ENCODE data around the gene BTBD2.
A peak's percentile ranks its signal among the peaks of the same experiment; 100 is the strongest.

BTBD2 gene

DNA sequence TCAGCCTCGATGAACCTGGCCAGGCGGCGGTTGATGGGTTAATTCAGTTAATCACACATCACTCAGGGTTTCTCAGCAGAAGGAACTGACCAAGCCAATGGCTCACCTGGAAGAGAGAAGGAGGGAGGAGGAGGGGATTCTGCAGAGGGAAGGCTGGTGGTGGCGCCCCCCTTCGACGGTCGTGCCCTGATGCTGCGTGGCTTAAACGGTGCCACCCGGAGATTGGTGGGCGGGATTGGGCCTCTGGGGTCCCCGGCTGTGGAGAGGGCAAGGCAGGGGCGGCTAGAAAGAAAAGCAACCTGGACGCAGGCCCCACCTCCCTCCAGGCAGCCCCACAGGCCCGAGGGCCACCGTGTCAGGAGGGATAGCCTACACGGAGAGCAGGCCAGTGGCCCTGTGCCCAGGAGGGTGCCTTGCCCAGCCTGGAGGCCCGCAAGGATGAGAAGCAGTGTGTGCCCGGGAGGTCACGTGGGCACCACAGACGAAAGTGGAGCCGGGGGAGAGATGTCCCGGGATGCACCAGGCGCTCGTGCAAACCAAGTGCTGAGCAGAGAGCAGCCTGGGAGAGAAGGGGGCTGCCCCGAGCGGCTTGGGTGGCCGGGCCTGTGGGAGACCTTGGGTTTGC lies 58.5 kb downstream of the BTBD2 start:
- no peak for DNase-seq

DNA sequence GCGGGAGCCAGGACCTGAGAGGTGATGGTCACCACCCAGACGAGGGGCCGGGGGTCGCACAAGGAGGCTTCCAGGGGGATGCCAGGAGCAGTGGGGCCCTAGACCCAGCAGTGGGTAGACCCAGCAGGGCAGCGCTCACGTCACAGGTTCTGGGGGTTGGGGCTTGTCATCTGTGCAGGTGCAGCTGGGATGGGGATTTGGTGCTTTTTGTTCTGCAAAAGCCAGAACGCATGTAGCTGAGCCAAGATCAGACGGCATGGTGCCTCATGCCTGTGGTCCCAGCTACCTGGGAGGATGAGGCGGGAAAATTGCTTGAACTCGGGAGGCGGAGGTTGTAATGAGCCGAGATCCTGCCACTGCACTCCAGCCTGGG lies 59.4 kb downstream of the BTBD2 start:
- DNase-seq = no peak

DNA sequence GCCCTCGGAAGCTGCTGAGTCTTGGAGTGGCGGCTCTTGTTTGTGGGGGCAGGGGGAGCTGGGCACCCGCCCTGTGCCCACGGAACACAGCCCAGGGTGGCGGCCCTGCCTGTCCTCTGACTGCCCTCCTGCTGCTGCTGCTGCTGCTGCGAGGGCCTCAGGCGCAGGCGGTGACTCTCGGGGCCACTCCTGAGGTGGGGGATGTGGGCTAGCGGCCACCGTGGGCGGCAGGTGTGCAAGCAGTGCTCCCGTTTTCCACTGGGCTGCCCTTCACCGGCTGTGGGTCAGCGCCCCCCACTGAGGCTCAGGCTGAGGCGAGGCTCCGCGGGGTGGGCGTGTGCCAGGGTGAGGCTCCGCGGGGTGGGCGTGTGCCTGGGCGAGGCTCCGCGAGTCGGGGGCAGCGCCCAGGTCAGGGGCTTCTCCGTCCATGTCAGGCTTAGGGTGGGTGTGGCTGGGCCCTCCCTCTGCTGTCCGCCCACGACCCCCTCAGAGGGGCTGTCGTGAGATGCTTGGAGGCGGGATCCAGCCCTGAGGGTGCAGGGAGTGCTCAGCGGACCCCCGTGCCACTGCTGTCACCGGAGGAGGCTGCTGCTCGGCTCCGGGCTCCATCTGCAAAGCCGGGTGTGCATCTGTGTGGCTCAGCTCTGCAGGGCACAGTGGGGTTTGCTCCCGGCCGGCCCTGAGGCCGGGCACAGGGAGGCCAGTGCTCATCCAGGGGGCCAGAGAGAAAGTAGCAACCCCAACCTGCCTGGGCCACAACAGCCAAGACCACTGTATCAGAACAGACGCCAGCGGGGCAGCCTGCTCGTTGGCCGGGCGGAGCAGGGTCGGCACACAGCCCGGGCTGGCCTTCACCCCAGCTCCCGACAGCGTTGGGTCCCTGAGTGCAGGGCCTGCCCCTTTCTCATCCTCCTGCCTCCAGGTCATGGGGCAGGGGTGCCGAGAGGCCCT lies 60.1 kb downstream of the BTBD2 start:
- no peak for DNase-seq

DNA sequence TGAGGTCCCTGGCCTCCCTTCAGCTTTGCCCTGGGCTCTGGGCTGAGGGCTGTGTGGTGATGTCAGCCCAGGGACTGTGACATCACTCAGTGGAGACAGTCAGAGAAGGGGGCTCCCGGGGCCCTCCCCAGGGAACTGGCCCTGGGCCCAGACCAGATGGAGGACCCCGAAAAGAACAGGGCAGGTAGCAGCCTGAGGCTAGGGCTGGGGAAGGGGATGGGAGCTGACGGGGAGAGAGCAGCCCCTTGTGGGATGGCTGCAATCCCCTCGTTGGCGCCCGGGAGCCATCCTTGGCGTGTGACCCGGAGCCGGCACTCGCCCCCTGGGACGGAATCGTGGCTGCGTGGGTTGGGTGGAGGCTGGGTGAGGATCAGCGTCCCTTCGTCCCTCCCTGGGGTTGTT lies 61.0 kb downstream of the BTBD2 start:
- DNase-seq = no peak

DNA sequence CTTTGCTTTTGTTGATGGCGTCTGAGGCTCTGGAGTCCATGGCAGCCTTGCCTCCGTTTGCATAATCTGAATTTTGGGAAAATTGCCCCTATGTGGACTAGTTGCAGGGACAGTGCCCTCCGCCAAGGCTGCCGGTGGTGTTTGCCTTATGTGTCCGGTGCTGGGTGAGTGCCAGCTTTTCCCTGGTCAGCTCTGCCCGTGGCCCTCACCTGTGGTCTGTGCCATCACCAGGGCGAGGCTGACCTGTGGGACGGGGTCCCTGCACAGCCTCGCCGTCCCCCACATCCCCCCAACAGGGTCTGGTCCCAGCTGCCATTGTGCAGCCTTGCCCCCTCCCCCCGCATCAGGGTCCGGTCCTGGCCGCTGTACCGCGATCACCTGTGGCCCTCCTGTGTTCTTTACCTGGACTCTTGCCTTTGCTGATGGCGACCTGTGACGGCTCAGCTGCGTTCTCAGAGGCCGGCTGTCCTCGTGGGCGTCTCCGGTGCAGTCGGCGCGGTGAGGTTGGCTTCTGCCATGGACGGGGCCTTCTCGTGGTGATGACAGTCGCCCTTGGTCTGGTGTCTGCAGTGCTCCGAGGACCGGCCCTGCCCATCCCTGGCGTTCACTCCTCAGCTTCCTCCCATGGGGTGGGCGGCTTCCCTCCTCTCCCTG lies 61.9 kb downstream of the BTBD2 start:
- no peak for DNase-seq

DNA sequence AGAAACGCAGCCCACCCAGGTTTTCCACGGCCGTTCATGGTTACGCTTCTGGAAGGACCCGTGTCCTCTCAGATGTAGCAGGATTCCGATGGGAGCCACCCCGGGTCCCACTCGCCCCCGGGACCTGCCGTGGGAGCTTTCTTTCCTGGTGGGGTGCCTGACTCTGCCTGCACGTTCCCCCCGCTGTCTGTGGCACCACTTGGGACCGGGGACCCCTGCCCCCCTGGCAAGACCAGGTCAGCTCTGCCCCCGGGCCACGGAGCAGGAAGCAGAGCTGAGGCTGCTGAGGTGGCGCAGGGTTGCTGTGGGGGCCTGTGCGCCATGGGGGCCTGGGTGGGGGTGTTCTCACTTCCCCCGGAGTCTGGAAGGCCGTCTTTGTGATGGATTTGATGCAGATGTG lies 62.5 kb downstream of the BTBD2 start:
- no peak for DNase-seq

DNA sequence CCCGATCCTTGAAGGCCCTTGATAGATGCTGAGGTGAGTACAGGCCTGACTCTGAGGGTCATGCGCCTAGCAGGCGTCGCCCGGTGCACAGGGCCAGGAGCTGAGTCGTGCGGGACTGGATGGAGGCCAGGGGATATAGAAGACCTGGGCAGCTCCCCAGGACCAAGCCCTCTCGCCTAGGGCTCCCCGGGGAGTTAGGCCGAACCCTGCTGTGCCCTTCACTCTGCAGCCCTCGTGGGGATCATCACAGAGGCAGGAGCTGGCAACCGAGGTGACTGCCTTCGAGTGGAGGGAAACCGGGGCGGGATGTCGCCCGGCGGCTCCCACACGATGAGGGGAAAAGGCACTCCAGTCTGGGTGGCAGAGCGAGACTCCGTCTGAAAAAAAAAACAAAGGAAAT lies 62.9 kb downstream of the BTBD2 start:
- no peak for DNase-seq

DNA sequence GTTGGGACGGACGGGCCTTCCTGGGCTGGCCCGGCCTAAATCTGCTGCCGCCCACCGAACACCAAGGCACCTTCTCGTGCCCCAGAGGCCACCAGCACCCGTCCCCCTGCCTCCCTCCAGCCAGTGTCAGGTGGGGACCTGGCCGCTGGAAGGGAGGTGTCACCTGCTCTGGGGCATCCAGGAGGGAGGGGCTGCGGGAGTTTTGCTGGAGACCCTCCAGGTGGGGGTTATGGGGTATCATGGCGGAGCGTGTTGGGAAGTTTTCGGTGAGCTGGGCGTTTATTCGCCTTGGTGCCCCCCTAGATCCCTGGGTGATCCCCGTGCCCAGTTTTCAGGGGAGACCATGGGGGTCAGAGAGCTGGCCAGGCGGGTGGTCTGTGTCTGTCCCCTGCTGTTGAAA lies 64.9 kb downstream of the BTBD2 start:
- no peak for DNase-seq

DNA sequence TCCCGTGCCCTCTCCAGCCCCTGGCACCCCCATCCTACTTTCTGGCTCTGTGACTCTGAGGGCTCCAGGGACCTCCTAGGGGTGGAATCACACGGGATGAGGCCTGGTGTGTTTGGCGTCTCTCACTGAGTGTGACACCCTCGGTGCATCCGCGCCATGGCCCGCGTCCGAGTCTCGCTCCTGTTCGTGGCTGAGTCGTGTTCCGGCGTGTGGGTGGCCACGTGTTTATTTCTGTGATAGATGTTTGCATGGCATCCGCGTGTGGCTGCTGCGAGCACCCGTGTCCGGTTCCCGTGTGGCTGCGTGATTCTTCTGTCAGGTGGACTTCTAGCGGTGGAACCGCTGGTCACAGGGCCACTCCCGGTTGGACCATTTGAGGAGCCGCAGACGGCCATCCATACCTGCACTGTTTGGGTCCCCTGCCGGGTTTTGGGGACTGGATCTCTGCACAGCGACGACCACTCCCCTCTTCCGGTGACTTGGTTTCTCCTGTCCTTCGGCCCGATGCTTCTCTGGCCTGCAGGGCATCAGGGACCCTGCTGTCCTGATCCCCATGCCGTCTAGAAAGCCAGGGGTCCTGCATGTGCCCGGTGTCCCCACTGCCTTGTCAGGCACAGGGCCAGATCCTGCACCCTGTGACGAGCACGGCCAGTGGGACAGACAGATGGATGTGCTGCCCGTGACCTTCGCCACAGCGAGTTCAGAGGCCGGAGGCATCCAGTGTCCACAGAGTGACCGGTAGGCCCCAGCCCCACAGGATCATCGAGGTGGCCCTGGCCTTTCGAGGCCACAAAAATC lies 66.0 kb downstream of the BTBD2 start:
- DNase-seq = no peak

DNA sequence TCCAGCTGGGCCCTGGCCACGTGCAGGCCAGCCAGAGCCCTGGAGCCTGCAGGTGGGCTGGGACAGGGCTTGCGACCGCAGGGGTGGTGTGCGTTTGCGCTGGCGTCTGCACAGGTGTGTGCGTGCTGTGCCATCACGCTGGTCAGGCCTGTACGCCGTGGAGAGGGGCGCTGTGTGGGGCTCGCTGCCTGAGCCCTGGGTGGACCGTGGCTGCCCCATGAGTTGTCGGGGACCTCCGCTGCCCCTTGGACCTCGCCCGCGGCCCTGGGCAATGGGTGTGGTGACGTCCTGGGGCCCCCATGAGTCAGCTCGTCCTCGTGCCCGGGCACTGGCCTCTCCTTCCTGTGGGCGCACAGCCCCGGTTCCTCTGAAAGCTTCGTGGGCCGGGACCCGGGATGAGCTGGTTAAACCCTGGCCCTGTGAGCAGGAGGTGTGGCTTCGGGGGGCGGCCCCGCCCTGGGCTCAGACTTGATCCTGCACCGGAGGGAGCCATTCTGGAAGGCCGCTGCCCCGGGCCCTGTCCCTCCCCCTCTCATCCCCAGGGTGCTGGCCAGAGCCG lies 67.8 kb downstream of the BTBD2 start:
- DNase-seq = no peak

DNA sequence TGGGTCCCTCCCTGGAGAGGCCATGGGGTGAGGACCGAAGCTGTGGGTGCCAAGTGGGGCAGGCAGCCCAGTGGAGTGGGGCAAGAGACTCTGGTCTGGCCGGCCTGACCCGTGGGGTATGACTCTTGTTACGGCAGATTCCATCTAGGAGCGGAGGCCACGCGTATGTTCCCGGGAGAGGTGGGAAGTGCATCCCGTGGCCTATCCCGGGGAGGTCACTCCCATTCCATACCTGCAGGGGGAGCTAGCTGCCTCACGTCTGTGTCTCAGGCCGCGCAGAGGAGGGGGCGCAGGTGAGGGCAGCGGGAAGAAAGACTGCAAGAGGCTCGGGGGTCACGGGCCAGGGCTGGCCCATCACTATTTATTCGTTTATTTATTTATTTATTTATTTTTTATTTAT lies 69.6 kb downstream of the BTBD2 start:
- peak; percentile 42 for DNase-seq

DNA sequence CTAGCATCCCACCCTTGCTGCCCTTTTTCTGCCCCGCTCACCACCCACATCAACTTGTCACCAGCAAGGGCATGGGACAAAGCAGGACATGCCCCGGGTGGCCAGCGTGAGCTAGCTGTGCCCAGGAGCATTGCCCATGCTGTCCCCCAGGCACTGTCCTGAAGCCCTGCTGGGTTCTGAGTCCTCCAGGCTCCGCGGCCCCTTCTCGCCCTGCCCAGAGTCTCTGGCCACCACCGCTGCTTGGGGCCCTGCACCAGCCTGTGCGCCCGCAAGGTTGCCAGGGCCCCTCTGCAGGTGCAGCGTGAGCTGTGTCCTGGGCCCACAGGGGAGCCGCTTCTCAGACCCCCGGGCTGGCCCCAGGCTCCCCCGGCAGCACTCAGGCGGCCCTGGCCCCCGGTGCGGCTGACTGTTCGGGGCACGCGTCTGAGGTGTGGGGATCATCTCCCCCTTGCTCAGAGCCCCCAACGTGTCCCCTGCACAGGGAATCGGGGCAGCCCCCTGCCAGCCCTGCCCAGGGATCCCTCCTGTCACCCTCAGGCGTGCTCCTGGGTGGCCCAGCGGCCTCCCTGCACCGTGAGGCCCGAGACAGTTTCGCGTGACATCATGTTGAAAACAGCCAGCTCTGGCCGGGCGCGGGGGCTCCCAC lies 70.5 kb downstream of the BTBD2 start:
- DNase-seq = no peak

DNA sequence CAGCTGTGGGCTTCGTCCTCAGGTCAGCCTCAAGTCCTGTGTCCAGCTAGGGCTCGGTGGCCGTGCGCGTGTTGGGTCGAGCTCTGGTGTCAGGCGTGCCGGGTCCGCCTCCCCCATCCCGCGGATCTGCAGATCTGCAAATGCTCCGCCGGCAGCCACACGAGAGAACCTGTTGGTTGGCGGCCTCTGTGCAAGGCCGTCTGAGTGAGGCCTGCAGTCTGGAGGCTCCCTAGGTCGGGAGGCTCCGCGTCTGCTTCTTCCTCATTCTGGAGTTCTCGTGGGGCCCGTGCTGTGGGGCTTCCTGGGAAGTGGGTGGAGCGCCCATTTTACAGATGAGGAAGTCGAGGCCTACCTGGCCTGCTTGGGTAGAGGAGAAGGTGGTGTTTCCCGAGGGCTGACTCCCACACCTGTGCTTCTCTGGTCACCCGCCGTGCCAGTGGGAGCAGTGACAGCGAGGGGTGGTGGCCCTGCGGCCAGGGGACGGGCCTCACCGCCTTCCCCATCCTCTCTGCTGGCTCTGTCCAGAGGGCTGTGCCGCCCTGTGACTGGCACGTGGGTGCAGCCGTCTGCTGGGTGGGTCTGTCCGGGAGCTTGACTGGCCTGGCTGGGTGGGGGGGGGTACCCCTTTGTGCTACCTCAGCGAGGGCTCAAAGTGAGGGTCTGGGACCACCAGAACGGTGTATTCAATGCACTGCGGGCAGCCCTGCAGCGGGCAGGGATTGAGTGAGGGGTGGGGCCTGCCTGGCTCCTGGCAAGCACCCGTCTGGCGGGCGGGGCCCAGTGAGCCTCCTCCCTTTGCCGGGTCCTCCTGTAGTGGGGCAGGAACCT lies 71.2 kb downstream of the BTBD2 start:
- no peak for DNase-seq

DNA sequence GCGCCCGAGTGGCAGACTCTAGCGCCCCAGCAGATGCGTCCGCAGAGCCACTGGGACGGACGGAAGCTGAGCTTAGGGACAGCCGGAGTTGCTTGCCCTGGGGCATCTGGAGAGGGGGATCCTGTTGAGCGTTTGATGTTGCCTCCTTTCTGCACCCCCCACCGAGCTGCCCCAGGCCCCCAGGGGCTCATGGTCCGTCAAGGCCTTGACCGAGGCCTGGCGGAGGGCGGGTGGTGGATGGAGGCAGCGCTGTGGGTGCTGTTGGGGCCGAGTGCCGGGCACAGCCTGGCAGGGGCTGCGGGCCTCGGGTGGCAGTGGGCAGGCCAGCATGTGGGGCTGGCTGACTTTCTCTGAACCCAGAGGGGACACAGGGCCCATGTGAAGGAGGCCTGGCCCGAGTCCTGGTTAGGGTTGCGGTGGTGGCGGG lies 71.8 kb downstream of the BTBD2 start:
- no peak for DNase-seq

DNA sequence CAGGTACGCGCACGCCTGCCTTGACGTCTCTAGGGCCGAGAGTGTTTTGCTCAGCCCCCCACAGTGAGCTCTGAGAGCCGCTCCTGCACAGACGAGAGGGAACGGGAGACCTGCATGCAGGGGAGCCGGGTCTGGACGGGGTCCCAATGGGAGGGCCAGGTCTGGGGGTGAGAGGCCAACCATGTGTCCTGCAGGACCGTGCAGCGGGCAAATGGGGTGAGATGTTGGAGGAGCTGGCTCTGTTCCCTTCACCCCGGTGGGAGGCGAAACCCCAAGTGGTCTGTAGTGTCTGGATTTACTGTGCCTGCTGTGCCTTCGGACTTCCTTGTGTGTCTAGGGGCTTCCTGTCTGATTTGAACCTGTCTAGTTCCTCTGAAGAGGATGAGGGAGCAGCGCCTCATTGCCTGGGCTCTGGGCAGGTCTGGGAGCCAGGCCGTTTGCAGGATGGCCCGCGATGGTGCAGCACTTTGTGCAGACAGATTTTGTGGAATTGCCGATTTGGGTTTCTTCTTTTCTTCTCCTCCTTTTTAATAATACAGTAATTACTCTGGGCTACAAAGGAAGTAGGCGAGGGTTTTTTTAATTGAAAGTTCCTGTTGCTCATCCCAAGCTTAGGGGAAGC lies 72.5 kb downstream of the BTBD2 start:
- peak; percentile 33 for DNase-seq

DNA sequence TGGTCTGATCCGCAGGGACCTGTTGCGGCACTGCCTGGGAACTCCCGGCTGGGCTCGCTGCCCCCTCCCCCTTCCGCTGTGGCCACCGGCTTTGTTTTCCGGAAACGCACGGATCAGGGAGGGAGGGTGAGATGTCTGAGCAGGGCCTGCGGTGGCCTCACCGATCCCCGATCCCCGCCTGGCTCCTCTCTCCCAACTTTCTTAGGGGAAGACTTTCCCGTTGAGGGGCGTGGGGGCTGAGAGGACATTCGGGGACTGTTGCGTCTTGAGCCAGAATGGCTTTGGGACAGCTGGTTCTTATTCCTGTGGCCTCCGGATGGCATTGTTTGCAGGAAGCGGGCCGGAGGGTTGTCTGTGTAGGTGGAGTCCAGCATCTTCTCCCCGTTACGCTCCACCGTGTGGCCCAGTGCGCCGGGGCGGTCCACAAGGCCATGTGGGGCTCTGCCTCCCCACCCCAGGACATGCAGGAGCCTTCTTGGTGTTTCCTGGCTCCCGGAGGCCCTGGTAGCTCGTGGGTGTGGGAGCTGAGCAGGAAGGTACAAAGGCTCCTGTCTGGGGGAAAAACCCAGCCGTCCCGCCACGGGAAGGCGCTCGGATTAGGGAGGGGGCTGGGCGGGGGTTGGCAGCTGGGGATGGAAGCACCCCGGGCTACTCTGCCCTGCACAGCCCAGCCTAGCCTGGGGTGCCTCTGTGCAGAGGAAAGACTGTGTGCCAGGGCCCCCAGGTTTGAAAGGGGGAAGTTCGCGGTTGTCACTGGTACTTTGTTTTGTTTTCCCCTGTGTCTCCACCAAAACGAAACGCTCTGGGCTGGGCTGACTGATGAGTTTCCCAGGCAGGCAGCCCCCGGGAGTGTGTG lies 73.2 kb downstream of the BTBD2 start:
- DNase-seq = peak; percentile 81

DNA sequence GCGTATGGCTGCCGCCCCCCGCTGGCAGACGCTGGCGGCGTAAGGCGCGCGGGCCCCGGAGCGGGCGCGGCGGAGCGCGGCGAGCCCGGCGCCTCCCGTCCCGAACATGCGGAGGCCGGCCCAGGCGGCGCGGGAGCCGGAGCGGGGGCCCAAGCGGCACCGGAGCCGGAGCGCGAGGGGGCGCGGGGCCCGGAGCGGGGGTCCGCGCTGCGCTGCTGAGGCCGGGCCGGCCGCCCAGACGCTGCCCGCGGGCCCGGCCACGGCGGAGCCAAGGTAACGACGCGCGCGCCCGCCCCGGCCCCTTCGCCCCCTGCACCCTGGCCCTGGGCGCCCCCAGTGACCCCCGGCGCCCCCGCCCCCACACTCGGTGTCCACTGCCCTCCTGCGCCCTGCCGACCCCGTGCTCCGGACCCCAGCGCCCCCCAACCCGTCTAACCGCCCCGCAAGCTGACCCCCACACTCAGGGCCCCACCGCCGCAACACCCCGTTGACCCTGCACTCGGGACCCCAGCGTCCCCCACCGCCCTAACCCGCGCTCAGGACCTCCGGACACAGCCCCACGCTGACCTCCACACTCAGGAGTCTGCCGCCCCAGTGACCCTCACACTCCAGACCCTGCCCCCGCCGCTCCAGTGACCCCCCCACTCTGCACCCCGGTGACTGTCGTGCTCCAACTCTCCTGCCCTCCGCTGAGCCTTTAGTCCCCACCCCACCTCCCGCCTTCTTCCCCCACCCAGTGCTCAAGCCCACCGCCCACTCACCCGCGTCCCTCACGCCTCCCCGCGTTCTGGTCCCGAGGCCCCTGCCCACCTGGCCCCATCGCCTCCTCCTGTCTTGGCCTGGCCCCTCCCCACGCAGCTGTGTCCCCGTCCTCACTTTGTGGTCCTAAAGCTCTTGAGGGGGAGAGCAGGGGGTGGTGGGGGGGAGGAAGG lies 74.1 kb downstream of the BTBD2 start, which contains the start of gene CSNK1G2:
Gene CSNK1G2 (plus strand): TSS at position 27 of the 932 bp plus-strand sequence. CDS start 28,601 bp downstream, outside the sequence.
- DNase-seq = no peak

DNA sequence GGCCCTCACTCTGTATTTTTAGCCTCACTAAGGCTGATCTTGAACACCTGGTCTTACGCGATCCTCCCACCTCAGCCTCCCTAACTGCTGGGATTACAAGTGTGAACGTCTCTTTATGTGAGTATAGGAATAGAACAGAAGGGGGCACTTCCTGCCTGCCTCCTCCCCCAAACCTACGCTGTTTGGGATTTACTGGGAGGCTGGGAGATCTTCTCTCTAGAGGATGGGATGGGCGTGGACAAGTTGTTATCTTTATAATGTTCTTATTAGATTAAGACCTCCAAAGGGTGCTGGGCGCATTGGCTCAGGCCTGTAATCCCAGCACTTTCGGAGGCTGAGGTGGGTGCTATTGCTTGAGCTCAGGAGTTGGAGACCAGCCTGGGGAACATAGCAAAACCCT lies 77.4 kb downstream of the BTBD2 start:
- no peak for DNase-seq
